GM12872 (cell line): Measurements from ENCODE around the gene PDK4.

Source experiments
- TF ChIP-seq, protein P1 (sequence below): IDR thresholded peaks from 3 replicates; pipeline ENCODE4 v1.5.1; 2011; ENCODE audit warnings: low read depth, mild to moderate bottlenecking, low read length, moderate library complexity; ENCODE audit not compliant: insufficient read depth

PDK4 gene

DNA sequence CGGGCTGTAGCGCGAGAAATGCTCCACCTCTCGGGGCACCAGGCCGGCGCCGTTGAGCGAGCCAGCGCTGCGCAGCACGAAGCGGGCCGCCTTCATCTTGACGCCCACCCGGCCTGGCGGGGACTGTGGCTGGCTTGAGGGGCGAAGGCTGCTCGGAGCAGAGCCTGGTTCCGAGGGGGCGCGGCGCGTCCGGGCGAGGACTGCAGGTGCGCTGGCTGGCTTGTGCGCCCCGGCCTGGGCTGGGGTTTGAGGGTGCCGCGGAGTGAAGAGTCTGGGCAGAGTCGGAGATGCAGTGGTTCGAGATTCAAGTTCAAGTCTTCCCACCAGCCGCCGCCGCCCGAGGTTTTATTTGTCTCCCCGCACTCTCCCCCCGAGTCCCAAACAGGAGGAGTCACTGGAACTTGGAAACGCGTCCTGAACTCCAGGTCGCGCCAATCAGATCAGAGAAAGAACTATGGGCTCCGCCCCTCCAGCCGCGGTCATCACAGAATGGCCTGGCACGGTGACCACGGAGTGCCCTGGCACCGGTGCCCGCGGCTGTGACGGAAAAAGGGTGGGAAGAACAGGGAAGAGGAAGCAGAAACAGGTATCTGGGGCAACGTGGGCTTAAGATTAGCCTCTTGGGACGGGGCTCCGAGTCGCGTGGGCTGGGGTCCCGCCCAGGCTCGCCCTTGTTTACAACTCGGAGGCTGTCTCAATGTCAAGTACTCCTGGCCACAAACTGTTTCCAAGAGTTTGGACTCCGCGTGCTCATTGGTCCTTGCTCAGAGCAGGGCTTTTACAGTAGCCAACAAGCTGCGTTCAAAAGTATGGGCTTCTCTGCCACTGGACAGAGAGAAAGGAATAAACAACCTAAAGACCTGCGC lies at the start of gene PDK4:
PDK4 (minus strand) TSS at position 319 of the 866 bp plus-strand sequence; CDS start at position 96, 223 bp downstream.
- TF ChIP-seq, protein P1, sequence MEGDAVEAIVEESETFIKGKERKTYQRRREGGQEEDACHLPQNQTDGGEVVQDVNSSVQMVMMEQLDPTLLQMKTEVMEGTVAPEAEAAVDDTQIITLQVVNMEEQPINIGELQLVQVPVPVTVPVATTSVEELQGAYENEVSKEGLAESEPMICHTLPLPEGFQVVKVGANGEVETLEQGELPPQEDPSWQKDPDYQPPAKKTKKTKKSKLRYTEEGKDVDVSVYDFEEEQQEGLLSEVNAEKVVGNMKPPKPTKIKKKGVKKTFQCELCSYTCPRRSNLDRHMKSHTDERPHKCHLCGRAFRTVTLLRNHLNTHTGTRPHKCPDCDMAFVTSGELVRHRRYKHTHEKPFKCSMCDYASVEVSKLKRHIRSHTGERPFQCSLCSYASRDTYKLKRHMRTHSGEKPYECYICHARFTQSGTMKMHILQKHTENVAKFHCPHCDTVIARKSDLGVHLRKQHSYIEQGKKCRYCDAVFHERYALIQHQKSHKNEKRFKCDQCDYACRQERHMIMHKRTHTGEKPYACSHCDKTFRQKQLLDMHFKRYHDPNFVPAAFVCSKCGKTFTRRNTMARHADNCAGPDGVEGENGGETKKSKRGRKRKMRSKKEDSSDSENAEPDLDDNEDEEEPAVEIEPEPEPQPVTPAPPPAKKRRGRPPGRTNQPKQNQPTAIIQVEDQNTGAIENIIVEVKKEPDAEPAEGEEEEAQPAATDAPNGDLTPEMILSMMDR = no peak

DNA sequence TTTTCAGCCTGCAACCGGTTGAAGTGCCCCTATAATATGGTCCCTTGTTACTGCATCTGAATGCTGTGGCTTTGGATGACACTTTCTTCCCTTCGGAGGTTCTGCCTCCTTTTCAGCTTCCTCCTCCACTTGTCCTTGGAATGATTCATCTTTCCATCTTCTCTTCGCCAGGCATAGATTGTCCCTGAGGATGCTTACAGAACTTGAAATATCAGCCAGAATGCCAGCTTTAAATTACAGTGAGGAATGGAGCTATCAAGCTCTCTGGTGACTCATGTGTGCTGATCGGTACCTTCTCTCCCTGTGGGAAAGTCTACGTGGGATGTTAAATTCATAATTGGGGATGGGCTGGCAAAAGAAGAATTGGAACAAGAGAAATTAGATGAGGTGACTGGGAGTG lies 45.9 kb upstream of the PDK4 start:
- TF ChIP-seq, protein P1 = no peak

DNA sequence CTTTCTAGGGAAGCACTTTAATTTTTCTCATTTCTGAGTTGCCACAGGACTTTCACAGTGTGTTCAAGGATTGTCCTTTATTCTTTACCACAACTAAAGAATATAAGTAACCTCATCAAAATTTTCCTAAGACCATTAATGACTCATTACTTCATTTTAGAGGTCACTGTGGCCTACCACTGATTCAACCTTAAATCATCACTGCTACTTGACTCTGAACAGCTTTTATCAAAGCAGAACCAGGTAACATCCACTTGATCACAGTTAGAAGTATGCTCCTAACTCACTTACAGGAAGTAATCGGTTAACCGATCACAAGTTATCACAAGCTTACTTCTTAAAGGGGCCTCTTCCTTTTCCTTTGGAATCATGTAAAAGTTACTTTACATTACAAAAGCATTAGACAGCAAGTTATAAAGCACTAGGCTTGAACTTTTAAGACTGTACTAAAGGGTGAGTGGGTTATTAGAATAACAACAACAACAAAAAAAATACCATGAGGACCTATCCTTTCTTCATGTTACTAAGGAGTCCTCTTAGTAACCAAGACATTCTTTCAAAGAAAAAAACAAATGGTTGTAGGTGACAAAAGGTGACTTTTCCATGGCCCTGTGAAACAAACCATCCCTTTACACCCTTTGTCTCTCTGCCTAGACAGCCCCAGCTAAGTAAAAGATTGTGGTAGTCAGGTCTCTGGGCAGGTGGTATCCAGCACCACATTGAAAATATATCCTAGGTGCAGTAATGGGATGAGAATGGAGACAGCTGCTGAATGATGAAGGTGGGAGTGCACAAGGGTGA lies 40.0 kb upstream of the PDK4 start:
- TF ChIP-seq, protein P1 = no peak

DNA sequence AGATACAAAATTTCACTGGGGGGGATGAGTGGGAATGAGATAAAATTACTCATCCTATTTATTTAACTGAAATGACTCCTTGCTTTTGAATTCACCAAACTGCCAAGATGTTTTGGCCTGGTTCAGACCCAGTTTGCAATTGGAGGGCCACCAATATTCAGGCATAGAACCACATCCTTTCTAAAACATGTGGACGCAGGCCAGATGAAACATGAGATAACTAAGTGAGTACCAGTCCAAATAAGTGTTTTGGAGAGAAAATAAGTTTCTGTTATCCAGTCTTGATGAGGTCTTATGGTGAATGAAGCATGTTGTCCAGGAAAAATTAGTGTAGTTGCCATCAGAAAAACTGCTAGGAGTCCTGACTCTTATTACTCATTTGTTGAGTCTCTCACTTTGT lies 36.3 kb upstream of the PDK4 start:
- TF ChIP-seq, protein P1 = no peak

DNA sequence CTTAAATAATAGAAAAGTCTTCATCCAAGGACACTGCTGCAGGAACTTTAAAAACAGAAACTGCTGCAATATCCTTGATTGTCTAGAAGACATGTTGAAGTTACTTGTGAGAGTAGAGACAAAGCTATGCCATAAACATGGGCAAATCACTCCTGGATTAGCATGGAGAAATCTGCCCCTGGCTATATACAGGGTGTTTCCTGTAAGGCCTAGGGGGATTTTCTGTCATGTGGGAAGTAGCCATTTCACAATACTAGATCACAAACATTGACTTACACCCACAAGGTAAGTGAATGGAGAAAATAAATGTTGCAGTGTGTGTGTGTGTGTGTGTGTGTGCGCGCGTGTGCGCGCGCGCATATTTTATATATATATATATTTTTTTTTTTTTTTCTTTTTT lies 35.2 kb upstream of the PDK4 start:
- TF ChIP-seq, protein P1 = no peak

DNA sequence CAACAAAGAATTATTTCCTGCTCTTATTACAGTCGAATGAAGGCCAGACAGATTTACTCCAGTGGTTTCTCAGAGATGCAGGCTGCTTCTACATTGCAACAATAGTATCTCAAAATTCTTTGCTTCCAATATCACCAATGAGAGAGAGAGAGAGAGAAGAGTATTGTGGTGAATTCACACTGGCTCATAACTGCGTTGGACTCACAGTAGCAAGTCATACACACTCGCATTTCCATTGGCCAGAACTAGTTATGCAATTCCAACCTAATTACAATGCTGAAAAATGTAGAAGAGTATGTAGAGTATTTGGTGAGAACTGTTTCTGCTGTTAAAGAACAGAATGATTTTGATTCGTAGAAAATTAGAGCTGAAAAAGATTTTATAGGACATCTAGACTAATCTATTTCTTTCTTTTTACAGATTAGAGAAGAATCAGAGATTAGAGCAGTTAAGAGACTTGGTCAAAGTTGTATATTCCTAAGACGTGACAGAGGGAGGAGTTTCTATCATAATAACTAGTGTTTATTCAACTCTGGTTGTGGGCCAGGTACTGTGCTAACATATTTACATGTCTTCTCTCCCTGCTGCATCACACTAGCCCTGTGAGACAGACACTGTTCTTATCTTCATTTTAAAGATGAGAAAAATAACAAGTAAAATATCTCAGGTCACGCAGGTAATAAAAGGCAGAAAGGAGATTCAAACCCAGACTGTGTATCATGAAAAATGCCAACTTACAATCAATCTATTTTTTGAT lies 34.6 kb upstream of the PDK4 start:
- TF ChIP-seq, protein P1 = no peak
